ENCODE data around the gene ARSG.
"Not testable (repeated sequence)": the region's sequence is repeated elsewhere in the genome, so short reads cannot be mapped to it uniquely, and the experiment has no call there.

Gene ARSG

GRCh38 chr17:68290955-68291835 lies at the start of gene ARSG, which contains the start of gene SLC16A6:
Gene ARSG (plus strand): TSS chr17:68291495. CDS start chr17:68307494, 15,999 bp downstream.
Gene SLC16A6 (minus strand): TSS chr17:68291127. CDS start chr17:68278320, 12,807 bp downstream.
- peak; percentile 79 for DNase-seq (ENCODE audit: low spot score)
- Mint-ChIP-seq H3K4me3 (peak within 1 kb of the TSS; percentile 99), H3K27ac (peak within 1 kb of the TSS; percentile 99), H3K36me3 (ENCODE audit: low read depth) (peaks cover 10% of the 10 kb centered on the region), H3K27me3 (ENCODE audit: low read depth) (peaks cover 3% of the 10 kb centered on the region), H3K9me3 (no peaks in the 10 kb centered on the region), H3K4me1 (ENCODE audit: low read depth) (peaks cover 54% of the 10 kb centered on the region)

- peaks cover 39% of the 10 kb centered on the region for H3K4me1 Mint-ChIP-seq (ENCODE audit: low read depth)
- H3K27ac Mint-ChIP-seq: peak overlapping the region; percentile 94
- no peaks in the 10 kb centered on the region for H3K27me3 Mint-ChIP-seq (ENCODE audit: low read depth)
Observed at GRCh38 chr17:68246271-68247028, 44.8 kb upstream of the ARSG start.

GRCh38 chr17:68247445-68248198 lies 43.7 kb upstream of the ARSG start, which contains the start of gene AMZ2:
Gene AMZ2 (plus strand): TSS chr17:68248043. CDS start chr17:68250188, 2,145 bp downstream.
- Mint-ChIP-seq H3K27ac (peak within 1 kb of the TSS; percentile 94), H3K4me1 (ENCODE audit: low read depth) (peaks cover 40% of the 10 kb centered on the region)

More at GRCh38 chr17:68246271-68247028, 44.8 kb upstream of the ARSG start:
- Mint-ChIP-seq H3K4me3 (peak overlapping the region; percentile 87), H3K9me3 (no peaks in the 10 kb centered on the region), H3K36me3 (ENCODE audit: low read depth) (peaks cover 24% of the 10 kb centered on the region)
- DNase-seq (ENCODE audit: low spot score): no peak

GRCh38 chr17:68248199-68248825 lies 43.0 kb upstream of the ARSG start:
- Mint-ChIP-seq H3K9me3 (no peaks in the 10 kb centered on the region), H3K27me3 (ENCODE audit: low read depth) (no peaks in the 10 kb centered on the region), H3K4me1 (ENCODE audit: low read depth) (peaks cover 46% of the 10 kb centered on the region), H3K4me3 (peak overlapping the region; percentile 87), H3K36me3 (ENCODE audit: low read depth) (peaks cover 37% of the 10 kb centered on the region), H3K27ac (peak overlapping the region; percentile 94)
- DNase-seq (ENCODE audit: low spot score): no peak

More at GRCh38 chr17:68247445-68248198, 43.7 kb upstream of the ARSG start, which contains the start of gene AMZ2:
- no peaks in the 10 kb centered on the region for H3K9me3 Mint-ChIP-seq
- H3K27me3 Mint-ChIP-seq (ENCODE audit: low read depth): no peaks in the 10 kb centered on the region
- peaks cover 30% of the 10 kb centered on the region for H3K36me3 Mint-ChIP-seq (ENCODE audit: low read depth)
- H3K4me3 Mint-ChIP-seq: peak within 1 kb of the TSS; percentile 87
- DNase-seq (ENCODE audit: low spot score): peak; percentile 98

- Mint-ChIP-seq H3K36me3 (ENCODE audit: low read depth) (peaks cover 40% of the 10 kb centered on the region), H3K4me3 (peak overlapping the region; percentile 87), H3K9me3 (no peaks in the 10 kb centered on the region), H3K4me1 (ENCODE audit: low read depth) (peaks cover 47% of the 10 kb centered on the region), H3K27ac (peak overlapping the region; percentile 94), H3K27me3 (ENCODE audit: low read depth) (no peaks in the 10 kb centered on the region)
- DNase-seq (ENCODE audit: low spot score): peak; percentile 46
Observed at GRCh38 chr17:68248891-68249290, 42.4 kb upstream of the ARSG start.

- Mint-ChIP-seq H3K36me3 (ENCODE audit: low read depth) (peaks cover 45% of the 10 kb centered on the region), H3K27ac (peak overlapping the region; percentile 94), H3K4me1 (ENCODE audit: low read depth) (peaks cover 51% of the 10 kb centered on the region), H3K9me3 (no peaks in the 10 kb centered on the region), H3K4me3 (peak overlapping the region; percentile 87), H3K27me3 (ENCODE audit: low read depth) (no peaks in the 10 kb centered on the region)
- DNase-seq (ENCODE audit: low spot score): no peak
Observed at GRCh38 chr17:68249354-68249765, 41.9 kb upstream of the ARSG start.

GRCh38 chr17:68253426-68253825 lies 37.9 kb upstream of the ARSG start:
- peak overlapping the region; percentile 85 for H3K27ac Mint-ChIP-seq
- not testable (repeated sequence) for DNase-seq (ENCODE audit: low spot score); H3K27me3 Mint-ChIP-seq (ENCODE audit: low read depth); H3K9me3 Mint-ChIP-seq
- H3K4me3 Mint-ChIP-seq: peak overlapping the region; percentile 63
- peaks cover 73% of the 10 kb centered on the region for H3K36me3 Mint-ChIP-seq (ENCODE audit: low read depth)
- peaks cover 75% of the 10 kb centered on the region for H3K4me1 Mint-ChIP-seq (ENCODE audit: low read depth)

GRCh38 chr17:68255151-68255550 lies 36.1 kb upstream of the ARSG start:
- DNase-seq (ENCODE audit: low spot score): no peak
- no peaks in the 10 kb centered on the region for H3K27me3 Mint-ChIP-seq (ENCODE audit: low read depth)
- no peaks in the 10 kb centered on the region for H3K9me3 Mint-ChIP-seq
- peaks cover 72% of the 10 kb centered on the region for H3K36me3 Mint-ChIP-seq (ENCODE audit: low read depth)
- H3K27ac Mint-ChIP-seq: peak overlapping the region; percentile 82
- peak overlapping the region; percentile 24 for H3K4me3 Mint-ChIP-seq
- peaks cover 72% of the 10 kb centered on the region for H3K4me1 Mint-ChIP-seq (ENCODE audit: low read depth)

GRCh38 chr17:68255731-68256538 lies 35.4 kb upstream of the ARSG start:
- H3K27ac Mint-ChIP-seq: peak overlapping the region; percentile 82
- H3K9me3 Mint-ChIP-seq: no peaks in the 10 kb centered on the region
- no peaks in the 10 kb centered on the region for H3K27me3 Mint-ChIP-seq (ENCODE audit: low read depth)
- peak overlapping the region; percentile 24 for H3K4me3 Mint-ChIP-seq
- H3K4me1 Mint-ChIP-seq (ENCODE audit: low read depth): peaks cover 74% of the 10 kb centered on the region
- no peak for DNase-seq (ENCODE audit: low spot score)
- H3K36me3 Mint-ChIP-seq (ENCODE audit: low read depth): peaks cover 66% of the 10 kb centered on the region

- peak overlapping the region; percentile 51 for H3K4me3 Mint-ChIP-seq
- H3K27me3 Mint-ChIP-seq (ENCODE audit: low read depth); DNase-seq (ENCODE audit: low spot score); H3K9me3 Mint-ChIP-seq: not testable (repeated sequence)
- H3K4me1 Mint-ChIP-seq (ENCODE audit: low read depth): peaks cover 80% of the 10 kb centered on the region
- H3K36me3 Mint-ChIP-seq (ENCODE audit: low read depth): peaks cover 60% of the 10 kb centered on the region
- peak overlapping the region; percentile 82 for H3K27ac Mint-ChIP-seq
Observed at GRCh38 chr17:68256701-68257100, 34.6 kb upstream of the ARSG start.

GRCh38 chr17:68257934-68258333 lies 33.4 kb upstream of the ARSG start:
- H3K27ac Mint-ChIP-seq: peak overlapping the region; percentile 76
- H3K4me1 Mint-ChIP-seq (ENCODE audit: low read depth): peaks cover 80% of the 10 kb centered on the region
- no peaks in the 10 kb centered on the region for H3K9me3 Mint-ChIP-seq
- peaks cover 49% of the 10 kb centered on the region for H3K36me3 Mint-ChIP-seq (ENCODE audit: low read depth)
- no peaks in the 10 kb centered on the region for H3K27me3 Mint-ChIP-seq (ENCODE audit: low read depth)
- peak overlapping the region; percentile 51 for H3K4me3 Mint-ChIP-seq
- no peak for DNase-seq (ENCODE audit: low spot score)

- peaks cover 74% of the 10 kb centered on the region for H3K4me1 Mint-ChIP-seq (ENCODE audit: low read depth)
- peak overlapping the region; percentile 73 for H3K4me3 Mint-ChIP-seq
- peak; percentile 81 for DNase-seq (ENCODE audit: low spot score)
- peaks cover 38% of the 10 kb centered on the region for H3K36me3 Mint-ChIP-seq (ENCODE audit: low read depth)
- not testable (repeated sequence) for H3K9me3 Mint-ChIP-seq; H3K27me3 Mint-ChIP-seq (ENCODE audit: low read depth)
- H3K27ac Mint-ChIP-seq: peak overlapping the region; percentile 84
Observed at GRCh38 chr17:68258890-68259647, 32.2 kb upstream of the ARSG start.
